ENCODE measurements around the gene ARHGAP28.
"Not testable (repeated sequence)": the region's sequence is repeated elsewhere in the genome, so short reads cannot be mapped to it uniquely, and the experiment has no call there.

The ARHGAP28 gene

DNA sequence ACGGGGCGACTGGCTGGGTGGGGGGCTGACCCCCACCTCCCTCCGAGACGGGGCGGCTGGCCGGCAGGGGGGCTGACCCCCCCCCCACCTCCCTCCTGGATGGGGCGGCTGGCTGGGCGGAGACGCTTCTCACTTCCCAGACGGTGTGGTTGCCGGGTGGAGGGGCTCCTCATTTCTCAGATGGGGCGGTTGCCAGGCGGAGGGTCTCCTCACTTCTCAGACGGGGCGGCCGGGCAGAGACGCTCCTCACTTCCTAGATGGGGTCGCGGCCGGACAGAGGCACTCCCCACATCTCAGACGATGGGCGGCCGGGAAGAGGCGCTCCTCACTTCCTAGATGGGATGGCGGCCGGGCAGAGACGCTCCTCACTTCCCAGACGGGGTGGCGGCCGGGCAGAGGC, 98.0 kb downstream of the ARHGAP28 start:
- not testable (repeated sequence) for DNase-seq

- DNase-seq = no peak
Measured at GRCh38 chr18:6830916-6831315, 101.4 kb downstream of the ARHGAP28 start.

DNA sequence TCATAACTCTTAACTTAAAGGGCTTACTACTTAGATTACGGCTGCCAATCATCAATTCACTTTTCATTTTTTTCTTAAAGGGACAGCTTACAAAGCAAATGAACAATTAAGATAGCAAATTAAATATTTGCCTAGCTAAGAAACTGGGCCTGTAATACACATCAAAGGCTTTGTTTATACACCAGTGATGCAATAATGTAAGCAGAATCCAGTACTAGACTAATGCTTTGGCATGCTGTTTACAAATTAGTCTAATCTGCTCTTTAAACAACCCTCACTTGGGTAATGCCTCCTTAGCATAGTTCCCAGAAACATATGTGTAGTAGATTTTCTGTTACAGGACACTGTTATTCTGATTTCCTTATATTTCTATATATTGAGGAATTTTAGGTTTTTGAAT, 105.8 kb downstream of the ARHGAP28 start:
- DNase-seq = no peak

DNA sequence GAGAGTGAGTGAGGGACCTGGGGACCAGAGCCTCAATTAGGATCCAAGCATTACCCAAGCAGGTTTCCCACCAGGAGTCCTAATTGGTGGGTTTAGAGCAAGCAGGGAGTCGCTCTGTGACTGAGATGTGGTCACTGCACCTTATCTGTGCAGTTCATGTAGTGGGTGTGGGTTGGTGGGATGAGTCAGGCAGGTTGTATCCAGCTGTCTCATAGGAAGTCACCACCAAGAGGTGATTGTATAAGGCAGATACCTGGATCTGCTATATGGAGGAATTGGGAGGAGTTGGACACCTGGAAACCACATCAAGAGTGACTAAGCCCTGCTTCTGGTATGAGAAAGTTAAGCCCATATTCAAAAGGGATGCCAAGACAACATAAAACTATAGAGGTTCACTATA, 106.8 kb downstream of the ARHGAP28 start:
- no peak for DNase-seq

- DNase-seq = no peak
Measured at GRCh38 chr18:6837904-6838303, 108.4 kb downstream of the ARHGAP28 start.

DNA sequence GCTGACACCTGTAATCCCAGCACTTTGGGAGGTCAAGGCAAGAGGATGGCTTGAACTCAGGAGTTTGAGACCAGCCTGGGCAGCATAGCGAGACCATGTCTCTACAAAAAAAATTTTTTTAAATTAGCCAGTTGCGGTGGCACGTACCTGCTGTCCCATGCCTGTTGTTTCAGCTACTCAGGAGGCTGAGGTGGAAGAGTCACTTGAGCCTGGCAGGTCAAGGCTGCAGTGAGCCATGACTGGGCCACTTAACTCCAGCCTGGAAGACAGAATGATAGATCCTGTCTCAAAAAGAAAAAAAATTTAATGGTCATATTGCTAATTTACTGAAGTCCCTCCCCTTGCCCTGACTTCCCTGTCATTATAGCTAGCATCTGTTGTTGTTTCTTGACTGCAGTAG, 112.6 kb downstream of the ARHGAP28 start:
- DNase-seq = no peak

- DNase-seq = no peak
Measured at GRCh38 chr18:6843308-6843707, 113.8 kb downstream of the ARHGAP28 start.

DNA sequence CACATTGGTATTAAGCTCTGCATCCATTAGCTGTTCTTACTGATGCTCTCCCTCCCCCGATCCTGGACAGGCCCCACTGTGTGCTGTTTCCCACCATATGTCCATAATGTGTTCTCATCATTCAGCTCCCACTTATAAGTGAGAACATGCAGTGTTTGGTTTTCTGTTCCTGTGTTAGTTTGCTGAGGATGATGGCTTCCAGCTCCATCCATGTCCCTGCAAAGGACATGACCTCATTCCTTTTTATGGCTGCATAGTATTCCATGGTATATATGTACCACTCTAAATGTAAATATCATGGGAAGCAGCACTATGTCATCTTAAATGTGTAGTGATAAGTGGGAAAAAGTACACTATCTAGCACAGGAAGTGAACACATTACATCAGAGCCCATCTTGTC, 116.0 kb downstream of the ARHGAP28 start:
- DNase-seq = not testable (repeated sequence)

GRCh38 chr18:6850396-6850795, 120.9 kb downstream of the ARHGAP28 start:
- no peak for DNase-seq

DNA sequence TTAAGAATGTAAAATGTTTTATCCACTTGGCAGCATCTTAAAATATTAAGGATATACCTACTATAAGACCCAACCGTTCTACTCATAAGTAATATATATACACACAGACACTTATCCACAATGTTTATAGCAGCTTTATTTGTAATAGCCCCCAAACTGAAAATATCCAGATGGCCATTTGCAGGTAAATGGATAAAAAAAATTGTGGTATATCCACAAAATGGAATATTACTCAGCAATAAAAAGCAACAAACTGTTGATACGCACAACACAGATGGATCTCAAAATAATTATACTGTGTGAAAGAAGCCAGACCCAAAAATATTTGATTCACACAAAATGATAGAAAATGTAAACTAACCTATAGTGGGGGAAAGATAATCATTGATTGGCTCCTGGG, 122.0 kb downstream of the ARHGAP28 start:
- DNase-seq = no peak

DNA sequence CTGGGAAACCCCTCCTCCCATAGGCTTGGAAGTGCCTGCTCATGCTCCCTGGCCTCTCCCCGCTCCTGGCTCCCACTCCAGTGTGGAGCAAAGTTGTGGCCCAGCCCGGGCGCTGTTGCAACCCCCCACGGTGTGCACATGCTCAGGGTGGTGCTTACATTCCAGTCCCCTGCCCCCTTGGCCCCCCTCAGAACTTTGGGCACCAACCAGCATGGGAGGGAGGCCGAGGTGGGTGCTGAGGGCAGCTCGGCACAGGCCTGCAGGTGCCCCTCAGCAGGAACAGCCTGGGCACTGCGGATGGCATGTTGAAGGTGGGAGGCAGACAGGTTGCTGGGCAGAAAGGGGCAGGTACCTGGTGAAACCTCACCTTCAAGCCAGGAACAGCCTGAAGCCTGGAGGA, 125.3 kb downstream of the ARHGAP28 start:
- no peak for DNase-seq

DNA sequence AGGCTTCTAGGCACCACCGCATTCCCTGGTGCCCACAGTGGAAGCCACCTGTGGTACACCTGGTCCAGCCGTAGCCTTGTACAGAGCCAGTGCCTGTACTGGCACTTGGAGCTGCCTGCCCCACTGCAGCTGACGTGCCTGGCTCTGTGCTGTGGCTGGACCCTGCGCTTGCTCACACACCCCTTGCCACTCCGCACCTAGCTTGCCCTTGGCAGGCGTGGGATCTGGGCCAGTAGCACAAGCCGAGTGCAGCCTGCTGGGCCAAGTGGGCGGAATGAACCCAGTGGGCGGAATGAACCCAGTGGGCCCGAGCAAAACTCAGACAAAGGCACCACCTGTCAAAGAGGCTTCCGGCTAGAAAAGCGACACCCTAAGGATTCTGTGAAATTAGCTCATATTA, 126.3 kb downstream of the ARHGAP28 start:
- DNase-seq = no peak

DNA sequence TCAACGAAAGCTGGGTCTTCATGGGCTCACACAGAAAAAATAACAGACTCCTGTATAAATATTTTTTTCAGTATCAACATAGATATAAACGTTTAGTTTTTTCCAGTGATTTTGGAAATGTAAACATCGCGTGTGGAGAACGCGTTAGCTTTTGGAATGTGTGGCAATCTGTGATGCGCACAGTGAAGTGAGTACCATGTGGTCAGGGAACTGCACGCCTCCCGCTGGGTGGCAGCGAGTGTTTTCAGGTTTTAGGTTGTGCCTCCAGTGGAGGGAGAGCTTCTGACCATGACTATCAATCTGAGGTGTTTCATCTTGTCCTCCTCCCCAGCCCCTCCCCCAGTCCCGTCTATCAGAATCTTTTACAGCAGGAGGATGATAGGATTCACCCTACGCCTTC, 127.8 kb downstream of the ARHGAP28 start:
- DNase-seq = no peak

- DNase-seq = no peak
Measured at GRCh38 chr18:6859676-6860422, 130.3 kb downstream of the ARHGAP28 start.

DNA sequence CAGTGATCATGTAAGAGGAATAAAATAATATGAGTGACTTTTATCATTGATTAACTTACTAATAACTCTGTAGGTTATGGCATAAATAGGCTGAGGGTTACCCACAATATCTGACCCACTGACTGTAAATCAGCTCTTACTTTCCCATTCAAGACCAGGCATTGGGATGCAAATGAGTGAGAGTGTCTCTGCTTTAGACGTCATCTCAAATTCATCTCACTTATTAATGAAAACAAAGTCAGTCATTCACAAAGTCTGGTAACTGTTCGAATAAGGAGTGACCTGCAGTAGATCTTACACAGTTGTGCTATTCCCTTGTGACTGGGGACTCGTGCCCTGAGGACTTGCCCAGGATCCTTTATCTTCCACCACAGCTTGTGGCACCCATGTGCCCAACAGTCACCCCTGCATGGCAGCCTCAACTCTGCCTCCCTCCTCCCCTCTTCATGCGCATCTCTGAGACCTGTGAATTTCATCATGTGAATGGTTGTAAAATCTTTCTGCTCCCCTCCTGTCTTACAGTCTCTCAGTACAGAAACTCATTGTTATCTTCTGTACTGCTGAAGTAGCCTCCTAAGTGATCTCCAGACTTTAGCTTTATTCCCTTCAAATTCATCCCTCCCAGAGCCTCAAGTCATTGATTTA, 131.4 kb downstream of the ARHGAP28 start:
- no peak for DNase-seq

GRCh38 chr18:6865251-6865650, 135.7 kb downstream of the ARHGAP28 start:
- DNase-seq = no peak

DNA sequence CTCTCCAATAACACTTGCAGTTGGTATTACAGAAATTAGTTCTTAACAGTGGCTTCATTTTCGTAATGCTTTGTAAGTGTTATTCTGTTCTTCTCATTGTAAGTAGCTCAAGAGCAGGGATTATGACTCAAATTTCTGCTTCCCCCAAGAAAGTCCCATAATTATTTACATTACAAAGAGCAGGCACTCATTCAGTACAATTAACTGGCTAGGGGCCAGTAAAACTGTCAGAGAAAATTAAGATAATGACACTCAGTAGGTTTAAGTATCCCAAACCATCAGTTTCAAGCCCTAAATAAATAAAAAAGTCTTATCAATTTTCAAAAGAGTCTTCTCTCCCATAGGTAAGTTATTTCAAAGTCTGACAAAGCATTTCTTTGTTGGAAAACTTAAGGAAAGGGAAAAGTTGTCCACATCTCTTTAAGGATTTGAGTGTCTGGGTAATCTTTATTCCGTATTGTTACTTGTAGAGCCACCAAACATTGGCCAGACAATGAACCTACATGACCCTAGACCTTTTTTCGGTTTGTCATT, 137.1 kb downstream of the ARHGAP28 start:
- no peak for DNase-seq

GRCh38 chr18:6868033-6868432, 138.5 kb downstream of the ARHGAP28 start:
- no peak for DNase-seq

GRCh38 chr18:6871566-6871965, 142.1 kb downstream of the ARHGAP28 start:
- no peak for DNase-seq

DNA sequence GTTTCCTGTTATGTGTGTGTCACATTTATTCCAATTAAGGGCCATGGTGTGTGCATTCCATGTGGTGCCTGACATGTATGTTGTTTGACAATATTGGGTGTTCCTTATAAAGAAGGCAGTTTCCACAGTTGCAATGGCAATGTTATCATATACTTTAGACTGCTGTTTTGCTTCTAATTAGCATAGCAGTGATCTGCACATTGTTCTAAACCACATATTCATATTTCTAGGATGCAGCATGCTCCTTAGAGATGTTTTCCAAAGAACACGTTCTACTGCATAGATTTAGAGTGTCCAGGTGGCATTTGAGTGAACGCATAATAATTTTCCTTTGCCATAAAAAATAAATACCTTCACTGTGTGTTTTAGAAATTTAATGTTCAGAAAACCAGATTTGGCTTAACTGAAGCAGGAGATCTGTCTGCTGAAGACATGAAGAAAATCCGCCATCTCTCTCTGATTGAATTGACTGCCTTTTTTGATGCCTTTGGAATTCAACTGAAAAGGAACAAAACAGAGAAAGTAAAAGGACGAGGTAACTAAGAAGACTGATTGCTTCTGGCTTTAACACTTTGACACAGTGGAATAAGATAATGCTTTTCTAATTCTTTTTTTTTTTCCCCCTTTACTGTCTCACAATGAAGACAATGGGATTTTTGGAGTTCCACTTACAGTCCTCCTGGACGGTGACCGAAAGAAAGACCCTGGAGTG, 143.7 kb downstream of the ARHGAP28 start:
- no peak for DNase-seq

DNA sequence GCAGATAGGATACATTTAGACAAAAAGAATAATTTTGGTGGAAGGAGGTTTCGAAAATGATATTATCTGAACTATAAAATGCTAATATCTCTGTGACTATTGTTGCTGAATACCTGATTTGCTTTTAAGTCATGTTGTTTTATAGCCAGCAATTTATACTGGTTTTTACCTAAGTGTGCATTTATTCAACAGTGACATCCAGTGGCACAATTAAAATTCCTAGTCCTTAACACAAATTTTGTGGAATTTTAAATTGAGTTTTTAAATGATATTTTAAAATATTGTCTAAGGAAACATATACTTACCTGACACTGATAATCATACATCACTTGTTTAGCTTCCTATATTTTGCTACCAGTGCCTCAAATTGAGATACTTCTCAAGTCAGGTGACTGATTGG, 144.8 kb downstream of the ARHGAP28 start:
- no peak for DNase-seq

GRCh38 chr18:6875749-6876148, 146.2 kb downstream of the ARHGAP28 start:
- no peak for DNase-seq

- no peak for DNase-seq
Measured at GRCh38 chr18:6876641-6877041, 147.1 kb downstream of the ARHGAP28 start.

DNA sequence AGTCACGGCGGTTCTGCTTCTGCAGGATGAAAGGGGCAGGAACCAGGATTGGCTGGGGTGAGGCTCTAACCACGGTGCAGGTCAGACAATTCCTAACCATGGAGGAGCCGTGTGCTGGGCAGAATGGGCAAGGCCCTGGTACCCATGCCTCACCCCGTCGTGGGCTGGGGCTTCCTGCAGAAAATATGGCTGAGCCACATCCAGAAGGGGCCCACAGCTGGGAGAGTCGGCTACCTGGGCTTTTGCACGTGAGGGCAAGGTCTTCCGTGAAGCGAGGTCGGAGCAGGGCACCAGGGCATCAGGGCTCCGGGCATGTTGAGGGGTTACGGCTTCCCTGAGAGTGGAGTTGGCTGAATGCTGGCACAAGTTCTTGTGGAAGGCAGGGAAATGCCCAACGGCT, 147.8 kb downstream of the ARHGAP28 start:
- no peak for DNase-seq
